Right lobe of liver (tissue), 4 donors: Measurements from ENCODE around the gene SCAANT1.
A peak's percentile ranks its signal among the peaks of the same experiment; 100 is the strongest.

ENCODE experiments used
- CTCF ChIP-seq, 4 donors: fragments of 200-600 bp in 3 of 4; fragments of 450-650 bp in 1 of 4; IDR thresholded peaks; one replicate each; pipeline versions ENCODE4 v1.5.1 to v1.8.0; 2016 to 2022; ENCODE audit warnings: antibody characterized with exemption in 4 of 4, mild to moderate bottlenecking in 2 of 4
- POLR2A ChIP-seq: fragments of 450-650 bp; IDR thresholded peaks from one replicate; pipeline ENCODE4 v1.6.1; 2017; ENCODE audit warnings: antibody characterized with exemption, mild to moderate bottlenecking
- donor health status: DM: no; HTN: no; CAD: no.
- donor health status: DM: no; HTN: no; CAD: no.
- donor health status: DM: no; HTN: yes; CAD: no.

- TF ChIP-seq CTCF (IDR thresholded peaks at IDR 0.05) (no peak), POLR2A (peak; percentile 57)
Observed at GRCh38 chr3:63863150-63864007, 48.8 kb downstream of the SCAANT1 start, which contains the start of the genes ATXN7 and THOC7.
